ENCODE results near the gene HIF3A.

HIF3A gene

DNA sequence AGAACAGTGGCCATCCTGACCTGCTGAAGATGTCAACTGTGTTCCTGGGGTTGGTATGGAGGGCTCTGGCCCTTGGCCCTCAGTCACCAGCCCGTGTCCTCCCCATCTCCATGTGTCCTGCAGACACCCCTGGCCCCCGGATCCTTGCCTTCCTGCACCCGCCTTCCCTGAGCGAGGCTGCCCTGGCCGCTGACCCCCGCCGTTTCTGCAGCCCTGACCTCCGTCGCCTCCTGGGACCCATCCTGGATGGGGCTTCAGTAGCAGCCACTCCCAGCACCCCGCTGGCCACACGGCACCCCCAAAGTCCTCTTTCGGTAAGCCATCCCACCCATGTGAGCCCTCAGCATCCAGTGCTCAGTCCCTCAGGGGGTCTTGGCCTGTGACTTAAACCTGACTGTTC lies 24.8 kb downstream of the HIF3A start:
- TF ChIP-seq TAF1 (IDR thresholded peaks at IDR 0.05; ENCODE audit: borderline replicate concordance, insufficient read depth, low read length), result no peak
- TF ChIP-seq FOXP2 (optimal IDR thresholded peaks at IDR 0.05; ENCODE audit: borderline replicate concordance, extremely low read depth, extremely low read length, insufficient read depth), result no peak
- TF ChIP-seq REST (IDR thresholded peaks at IDR 0.05; ENCODE audit: insufficient read depth in 1 of 2, low read depth in 2 of 2, low read length in 2 of 2), result no peak
- no peak for TF ChIP-seq POLR2AphosphoS5 (IDR thresholded peaks at IDR 0.05; ENCODE audit: low read depth, low read length)
- no peak for TF ChIP-seq SIN3A (IDR thresholded peaks at IDR 0.05; ENCODE audit: borderline replicate concordance, insufficient read depth, low read length)

GRCh38 chr19:46324277-46324676 lies 27.4 kb downstream of the HIF3A start:
- TF ChIP-seq FOXP2 (optimal IDR thresholded peaks at IDR 0.05; ENCODE audit: borderline replicate concordance, extremely low read depth, extremely low read length, insufficient read depth) (no peak), SIN3A (IDR thresholded peaks at IDR 0.05; ENCODE audit: borderline replicate concordance, insufficient read depth, low read length) (no peak), TAF1 (IDR thresholded peaks at IDR 0.05; ENCODE audit: borderline replicate concordance, insufficient read depth, low read length) (no peak), REST (IDR thresholded peaks at IDR 0.05; ENCODE audit: insufficient read depth in 1 of 2, low read depth in 2 of 2, low read length in 2 of 2) (no peak), POLR2AphosphoS5 (IDR thresholded peaks at IDR 0.05; ENCODE audit: low read depth, low read length) (no peak)

- TF ChIP-seq FOXP2 (optimal IDR thresholded peaks at IDR 0.05; ENCODE audit: borderline replicate concordance, extremely low read depth, extremely low read length, insufficient read depth) (no peak), TAF1 (IDR thresholded peaks at IDR 0.05; ENCODE audit: borderline replicate concordance, insufficient read depth, low read length) (no peak)
Observed at GRCh38 chr19:46326608-46327007, 29.8 kb downstream of the HIF3A start.

GRCh38 chr19:46328079-46328478 lies 31.2 kb downstream of the HIF3A start:
- no peak for TF ChIP-seq REST (IDR thresholded peaks at IDR 0.05; ENCODE audit: insufficient read depth in 1 of 2, low read depth in 2 of 2, low read length in 2 of 2)
- TF ChIP-seq TAF1 (IDR thresholded peaks at IDR 0.05; ENCODE audit: borderline replicate concordance, insufficient read depth, low read length), result no peak
- no peak for TF ChIP-seq FOXP2 (optimal IDR thresholded peaks at IDR 0.05; ENCODE audit: borderline replicate concordance, extremely low read depth, extremely low read length, insufficient read depth)
- TF ChIP-seq SIN3A (IDR thresholded peaks at IDR 0.05; ENCODE audit: borderline replicate concordance, insufficient read depth, low read length), result no peak
- TF ChIP-seq POLR2AphosphoS5 (IDR thresholded peaks at IDR 0.05; ENCODE audit: low read depth, low read length), result no peak

DNA sequence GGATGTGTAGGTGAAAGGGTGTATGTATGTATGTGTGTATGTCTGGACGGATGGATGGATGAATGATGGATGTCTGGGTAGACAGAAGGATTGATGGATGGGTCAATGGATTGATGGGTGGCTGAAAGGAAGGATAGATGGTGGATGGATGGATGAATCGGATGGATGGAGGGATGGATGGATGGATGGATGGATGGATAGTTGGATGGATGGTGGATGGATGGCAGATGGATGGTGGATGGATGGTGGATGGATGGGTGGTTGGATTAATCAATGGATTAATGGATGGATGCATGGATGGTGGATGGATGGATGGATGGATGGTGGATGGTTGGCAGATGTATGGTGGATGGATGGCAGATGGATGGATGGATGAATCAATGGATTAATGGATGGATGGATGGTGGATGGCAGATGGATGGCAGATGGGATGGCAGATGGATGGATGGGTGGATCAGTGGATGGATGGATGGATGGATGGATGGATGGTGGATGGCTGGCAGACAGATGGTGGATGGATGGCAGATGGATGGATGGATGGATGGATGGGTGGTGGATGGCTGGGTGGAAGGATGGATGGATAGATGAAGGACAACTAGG lies 33.6 kb downstream of the HIF3A start:
- TF ChIP-seq TAF1 (IDR thresholded peaks at IDR 0.05; ENCODE audit: borderline replicate concordance, insufficient read depth, low read length) (no peak), FOXP2 (optimal IDR thresholded peaks at IDR 0.05; ENCODE audit: borderline replicate concordance, extremely low read depth, extremely low read length, insufficient read depth) (no peak), REST (IDR thresholded peaks at IDR 0.05; ENCODE audit: insufficient read depth in 1 of 2, low read depth in 2 of 2, low read length in 2 of 2) (no peak), POLR2AphosphoS5 (IDR thresholded peaks at IDR 0.05; ENCODE audit: low read depth, low read length) (no peak)
